GM21717 (cell line): Measurements from ENCODE around the gene TEX11.
"Not testable (repeated sequence)": the region's sequence is repeated elsewhere in the genome, so short reads cannot be mapped to it uniquely, and the experiment has no call there.

Experiments
- ATAC-seq: cut with Tn5 transposase; IDR thresholded peaks from one replicate; pipeline ENCODE4 v1.9.1; 2021; ENCODE audit warnings: mild to moderate bottlenecking, moderate library complexity; ENCODE audit not compliant: unreplicated experiment

Gene TEX11

DNA sequence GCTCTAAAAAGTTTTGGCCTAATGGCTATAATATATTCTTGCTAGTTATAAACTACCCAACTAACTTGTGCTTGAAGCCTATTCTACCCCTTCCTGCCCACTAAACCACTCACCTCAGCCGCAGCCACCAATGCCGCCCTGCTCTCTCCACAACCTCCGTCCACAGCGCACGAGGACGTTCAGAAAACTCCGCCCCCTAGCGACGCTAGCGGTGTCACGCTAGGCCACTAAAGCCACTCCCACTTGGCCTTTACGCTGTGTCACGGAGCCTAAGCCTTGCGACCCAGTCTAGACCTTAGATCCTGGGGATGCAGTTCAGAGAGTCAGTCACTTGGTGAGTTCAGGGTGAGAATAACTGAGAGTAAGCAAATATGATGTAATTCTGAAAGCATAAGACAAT is at the start of gene TEX11:
TEX11 (minus strand) TSS at position 171 of the 400 bp plus-strand sequence. CDS start 922 bp downstream, outside the sequence.
- ATAC-seq = no peak

DNA sequence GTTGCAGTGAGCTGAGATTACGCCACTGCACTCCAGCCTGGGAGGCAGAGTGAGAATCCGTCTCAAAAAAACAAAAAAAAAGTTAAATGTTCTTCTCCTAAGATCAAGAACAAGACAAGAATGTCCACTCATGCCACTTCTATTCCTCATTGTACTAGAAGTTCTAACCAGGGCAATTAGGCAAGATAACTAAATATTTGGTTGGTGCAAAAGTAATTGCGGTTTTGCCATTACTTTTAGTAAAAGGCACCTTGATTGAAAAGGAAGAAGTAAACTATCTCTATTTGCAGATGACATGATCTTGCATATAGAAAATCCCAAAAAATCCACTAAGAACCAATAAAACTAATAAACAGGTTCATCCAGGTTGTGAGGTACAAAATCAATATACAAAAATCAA is 46.4 kb upstream of the TEX11 start:
- no peak for ATAC-seq

DNA sequence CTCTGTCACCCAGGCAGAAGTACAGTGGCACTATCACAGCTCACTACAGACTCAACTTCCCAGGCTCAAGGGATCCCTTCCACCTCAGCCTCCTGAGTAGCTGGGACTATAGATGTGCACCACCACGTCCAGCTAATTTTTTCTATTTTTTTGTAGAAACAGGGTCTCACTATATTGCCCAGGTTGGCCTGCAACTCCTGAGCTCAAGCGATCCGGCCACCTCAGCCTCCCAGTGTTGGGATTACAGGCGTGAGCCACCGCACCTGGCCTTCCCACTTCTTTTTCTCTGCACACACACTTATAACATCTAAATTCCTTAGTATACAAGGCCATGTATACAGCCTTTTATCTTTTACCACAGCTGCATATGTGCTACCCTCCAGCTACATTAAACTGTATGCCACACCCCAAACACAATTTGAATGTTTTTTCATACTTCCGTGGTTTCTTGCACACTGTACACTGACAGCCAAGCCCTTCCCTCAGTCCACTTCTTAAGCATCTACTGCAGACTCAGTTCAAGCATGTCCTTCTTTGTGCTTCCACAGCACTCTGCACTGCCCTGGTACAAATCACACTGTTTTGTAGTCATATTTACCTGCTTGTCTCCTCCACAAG is 15.9 kb upstream of the TEX11 start:
- ATAC-seq = no peak

DNA sequence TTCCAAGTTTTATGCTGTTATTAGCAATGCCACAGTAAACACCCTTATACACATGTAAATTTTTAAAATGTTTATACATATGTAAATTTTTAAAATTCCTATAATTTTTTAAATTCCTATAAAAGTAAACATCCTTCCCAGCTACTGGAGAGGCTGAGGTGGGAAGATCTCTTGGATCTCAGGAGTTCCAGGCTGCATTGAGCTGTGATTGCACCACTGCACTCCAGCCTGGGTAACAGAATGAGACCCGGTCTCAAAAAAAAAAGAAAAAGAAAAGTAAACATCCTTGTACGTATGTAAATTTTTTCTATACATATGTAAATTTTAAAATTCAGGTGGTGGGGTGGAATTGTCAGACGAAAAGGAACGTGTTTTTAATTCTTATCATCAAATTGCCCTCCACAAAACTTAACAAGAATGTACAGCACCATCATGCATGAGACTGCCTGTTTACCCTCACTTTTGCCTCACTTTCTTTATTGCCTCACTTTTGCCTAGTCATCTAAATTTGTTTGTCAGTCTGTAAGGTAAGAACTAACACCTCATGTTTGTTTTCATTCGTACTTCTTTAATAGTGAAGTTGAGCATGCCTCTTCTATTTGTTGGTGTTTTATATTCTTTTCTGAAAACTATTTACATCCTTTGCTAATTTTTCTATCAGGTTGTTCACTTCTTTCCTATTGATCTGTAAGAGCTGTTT is 14.4 kb upstream of the TEX11 start:
- no peak for ATAC-seq

DNA sequence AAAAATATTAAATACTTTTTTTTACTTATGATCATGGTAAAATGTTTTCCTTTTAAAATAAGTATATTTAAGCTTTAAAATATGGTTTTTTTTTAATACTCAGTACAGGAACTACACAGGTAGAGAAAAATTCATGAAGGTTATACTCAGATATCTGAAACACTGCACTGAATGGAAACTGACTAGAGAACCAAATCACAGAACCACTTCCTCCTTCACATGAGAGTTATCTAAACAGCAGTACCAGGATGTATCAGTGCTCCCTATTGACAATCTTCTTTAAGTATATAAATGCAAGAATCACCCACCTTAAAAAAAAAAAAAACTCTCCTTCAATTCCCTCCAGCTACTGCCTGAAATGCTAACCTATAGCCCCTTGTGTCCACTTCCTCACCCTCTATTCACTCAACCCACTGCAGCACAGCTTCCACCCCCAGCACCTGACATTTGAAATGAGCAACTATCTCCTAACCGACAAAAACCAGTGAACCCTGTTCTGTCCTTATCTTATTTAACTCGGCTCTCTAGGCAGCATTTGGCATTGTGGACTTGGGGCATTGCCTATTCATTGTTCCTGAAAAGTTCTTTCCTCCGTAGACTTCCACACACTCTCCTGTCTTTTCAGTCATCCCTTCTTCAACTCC is 13.3 kb upstream of the TEX11 start:
- ATAC-seq = no peak

GRCh38 chrX:70916754-70917153 is 8.2 kb upstream of the TEX11 start:
- no peak for ATAC-seq

DNA sequence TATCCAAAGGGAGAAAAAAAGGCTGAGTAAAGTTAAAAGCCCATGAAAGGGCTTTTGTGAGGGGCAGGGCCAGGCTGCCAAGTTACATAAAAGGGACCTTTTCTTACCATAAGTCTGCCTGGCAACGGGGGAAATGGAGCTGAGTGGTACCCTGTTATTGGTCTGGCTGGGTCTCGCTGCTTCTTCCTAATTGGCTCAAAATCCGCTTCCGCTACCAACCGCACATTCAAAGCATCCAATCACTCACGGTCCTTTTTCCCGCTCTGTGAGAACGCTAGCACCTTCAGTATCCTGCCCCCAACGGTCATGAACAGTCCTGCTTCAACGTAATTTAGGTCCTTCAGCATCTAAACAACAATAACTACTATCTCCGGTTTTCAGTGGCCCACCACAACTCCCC is 611 bp downstream of the TEX11 start:
- ATAC-seq = no peak

GRCh38 chrX:70901465-70901864 is 7.0 kb downstream of the TEX11 start:
- no peak for ATAC-seq

DNA sequence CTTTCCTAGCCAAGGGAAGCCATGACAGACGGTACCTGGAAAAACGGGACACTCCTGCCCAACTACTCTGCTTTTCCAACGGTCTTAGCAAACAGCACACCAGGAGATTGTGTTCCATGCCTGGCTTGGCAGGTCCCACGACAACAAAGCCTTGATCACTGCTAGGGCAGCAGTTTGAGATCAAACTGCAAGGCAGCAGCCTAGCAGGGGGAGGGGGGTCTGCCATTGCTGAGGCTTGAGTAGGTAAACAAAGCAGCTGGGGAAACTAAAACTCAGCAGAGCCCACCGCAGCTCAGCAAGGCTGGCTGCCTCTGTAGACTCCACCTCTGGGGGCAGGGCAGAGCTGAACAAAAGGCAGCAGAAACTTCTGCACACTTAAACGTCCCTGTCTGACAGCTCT is 18.1 kb downstream of the TEX11 start:
- not testable (repeated sequence) for ATAC-seq

- no peak for ATAC-seq
These were observed 29.6 kb downstream of the TEX11 start for GRCh38 chrX:70878902-70879301.

DNA sequence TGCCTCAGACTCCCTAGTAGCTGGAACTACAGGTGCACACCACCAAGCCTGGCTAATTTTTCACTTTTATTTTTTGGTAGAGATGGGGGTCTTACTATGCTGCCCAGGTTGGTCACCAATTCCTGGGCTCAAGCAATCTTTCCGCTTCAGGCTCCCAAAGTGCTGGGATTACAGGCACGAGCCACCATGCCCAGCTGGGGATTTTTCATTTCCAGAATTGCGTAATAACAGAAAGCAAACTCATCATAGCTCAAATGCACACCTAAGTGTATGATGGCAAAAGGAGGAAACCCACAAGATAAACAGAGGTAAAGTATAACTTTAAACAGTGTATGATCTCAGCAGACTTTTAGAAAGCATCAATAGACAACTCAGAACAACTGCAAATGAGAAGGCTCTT is 56.2 kb downstream of the TEX11 start:
- no peak for ATAC-seq

GRCh38 chrX:70844081-70844480 is 64.4 kb downstream of the TEX11 start:
- not testable (repeated sequence) for ATAC-seq

- not testable (repeated sequence) for ATAC-seq
These were observed 64.9 kb downstream of the TEX11 start for GRCh38 chrX:70843620-70844019.

DNA sequence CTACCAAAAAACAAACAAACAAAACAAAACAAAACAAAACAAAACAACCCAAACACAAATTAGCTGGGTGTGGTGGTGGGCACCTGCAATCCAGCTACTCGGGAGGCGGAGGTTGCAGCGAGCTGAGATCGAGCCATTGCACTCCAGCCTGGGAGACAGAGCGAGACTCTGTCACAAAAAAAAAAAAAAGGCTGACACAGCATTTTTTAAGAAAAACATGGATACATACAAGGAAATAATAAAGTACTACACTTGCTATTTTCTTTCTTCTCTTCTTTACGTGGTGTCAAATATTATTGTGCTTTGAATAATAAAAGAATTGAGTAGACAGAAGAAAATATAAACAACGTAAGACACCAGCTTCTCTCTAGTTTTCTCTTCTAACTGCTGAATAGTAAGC is 73.9 kb downstream of the TEX11 start:
- ATAC-seq = no peak

- no peak for ATAC-seq
These were observed 81.8 kb downstream of the TEX11 start for GRCh38 chrX:70826715-70827114.

- no peak for ATAC-seq
These were observed 83.1 kb downstream of the TEX11 start for GRCh38 chrX:70825366-70825765.

DNA sequence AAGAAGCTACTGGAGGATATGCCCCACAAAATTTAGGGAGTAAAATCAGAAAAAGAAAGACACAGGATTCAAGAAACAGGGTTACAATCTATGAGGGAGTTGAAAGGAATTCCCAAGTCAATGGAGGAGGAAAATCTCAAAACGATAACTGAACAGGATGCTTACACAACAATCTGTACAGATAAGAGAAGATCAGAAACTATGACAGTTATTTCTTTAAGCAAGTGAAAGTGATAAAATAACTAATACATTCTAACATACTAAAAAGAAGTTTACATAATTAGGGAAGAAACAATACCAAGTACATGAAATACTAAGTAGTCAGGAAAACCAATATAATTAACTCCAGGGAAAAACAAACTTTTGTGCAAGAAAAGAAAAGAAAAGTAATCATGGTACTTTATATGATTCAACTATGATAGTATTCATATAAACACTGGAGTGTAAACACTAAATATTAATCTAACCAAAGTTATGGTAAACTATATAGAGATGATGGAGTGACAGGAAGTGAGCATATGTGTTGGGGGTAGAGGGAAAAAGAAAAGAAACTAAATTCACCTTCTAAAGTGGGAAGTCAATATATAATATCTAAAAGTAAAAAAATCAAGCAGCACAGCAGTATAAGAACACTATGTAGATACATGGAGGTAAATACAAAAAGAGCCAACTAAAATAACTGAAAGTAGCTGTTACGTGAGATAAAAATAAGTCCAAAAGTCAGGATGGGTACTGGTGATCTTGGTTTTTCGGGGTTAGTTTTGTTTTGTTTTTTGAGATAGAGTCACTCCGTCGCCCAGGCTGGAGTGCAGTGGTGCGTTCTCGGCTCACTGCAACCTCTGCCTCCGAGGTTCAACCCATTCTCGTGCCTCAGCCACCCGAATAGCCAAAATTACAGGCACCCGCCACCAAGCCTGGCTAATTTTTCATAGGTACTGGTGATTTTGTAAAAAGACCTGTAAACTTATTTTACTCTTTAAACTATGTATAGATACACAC is 99.3 kb downstream of the TEX11 start:
- ATAC-seq = no peak

GRCh38 chrX:70806081-70806480 is 102.4 kb downstream of the TEX11 start:
- no peak for ATAC-seq

DNA sequence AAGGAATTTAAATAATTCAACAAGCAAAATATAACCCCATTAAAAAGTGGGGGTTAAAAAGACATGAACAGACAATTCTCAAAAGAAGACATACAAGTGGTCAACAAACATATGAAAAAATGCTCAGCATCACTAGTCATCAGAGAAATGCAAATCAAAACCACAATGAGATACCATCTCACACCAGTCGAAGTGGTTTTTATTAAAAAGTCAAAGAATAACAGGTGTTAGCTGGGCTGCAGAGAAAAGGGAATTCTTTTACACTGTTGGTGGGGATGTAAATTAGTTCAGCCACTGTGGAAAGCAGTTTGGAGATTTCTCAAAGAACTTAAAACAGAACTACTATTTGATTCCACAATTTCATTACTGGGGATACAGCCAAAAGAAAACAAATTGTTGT is 111.8 kb downstream of the TEX11 start:
- not testable (repeated sequence) for ATAC-seq

DNA sequence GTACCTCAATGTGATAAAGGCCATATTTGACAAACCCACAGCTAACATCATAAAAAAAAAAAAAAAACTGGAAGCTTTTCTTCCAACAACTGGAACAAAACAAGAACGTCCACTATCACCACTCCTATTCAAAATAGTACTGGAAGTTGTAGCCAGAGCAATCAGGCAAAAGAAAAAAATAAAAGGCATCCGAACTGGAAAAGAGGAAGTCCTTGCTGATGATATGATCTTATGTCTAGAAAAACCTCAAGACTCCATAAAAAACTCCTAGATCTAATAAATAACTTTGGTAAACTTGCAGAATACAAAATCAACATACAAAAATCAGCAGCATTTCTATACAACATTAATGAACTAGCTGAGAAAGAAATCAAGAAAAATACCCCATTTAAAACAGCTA is 134.3 kb downstream of the TEX11 start:
- ATAC-seq = no peak

DNA sequence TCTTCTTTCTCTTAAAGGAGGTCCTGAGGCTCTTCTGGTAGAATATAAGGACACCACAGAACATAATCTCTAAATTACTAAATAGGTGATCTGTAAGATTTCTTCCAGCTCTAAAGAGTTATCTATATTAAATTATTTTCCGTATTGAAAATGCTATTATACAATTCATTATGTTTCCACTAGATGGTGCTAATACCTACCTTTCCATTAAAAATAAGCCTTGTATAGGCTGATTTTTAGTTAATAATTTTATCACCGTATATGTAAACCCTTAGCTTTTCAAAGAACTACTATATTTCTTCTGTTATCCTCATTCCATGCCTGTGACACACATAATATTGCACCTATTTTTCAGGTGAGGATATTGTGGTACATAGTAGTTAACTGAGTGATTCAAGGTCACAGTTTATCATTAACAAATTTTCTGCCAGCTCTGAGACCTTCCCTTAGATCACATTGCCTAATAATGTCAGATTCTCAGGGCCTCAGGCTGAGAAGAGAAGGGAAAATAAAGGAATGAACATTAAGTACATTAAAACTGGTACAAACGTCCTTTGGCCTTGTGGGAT is 138.8 kb downstream of the TEX11 start:
- ATAC-seq = no peak
